NB4 (cell line): ENCODE data around the gene SYT3.

Experiments
- DNase-seq: peaks from one replicate; pipeline ENCODE4 v3.0.0; 2010; ENCODE audit warnings: low read depth
- H3K4me3 ChIP-seq: one replicate; pipeline ENCODE4 v1.5.1; 2011; ENCODE audit warnings: mild to moderate bottlenecking, low read depth, low read length, moderate library complexity
- MYC ChIP-seq: IDR thresholded peaks from 2 replicates; pipeline ENCODE4 v1.6.1; 2011; ENCODE audit warnings: low read depth, low read length
- POLR2A ChIP-seq: IDR thresholded peaks from 2 replicates; pipeline ENCODE4 v1.6.1; 2011; ENCODE audit warnings: mild to moderate bottlenecking; ENCODE audit not compliant: insufficient read length; ENCODE audit errors: extremely low read depth
- TF ChIP-seq, protein P1 (sequence below): IDR thresholded peaks from 2 replicates; pipeline ENCODE4 v1.6.1; 2011; ENCODE audit warnings: low read depth, low read length
- TF ChIP-seq, protein P2 (sequence below): IDR thresholded peaks from one replicate; pipeline ENCODE4 v1.5.1; 2012; ENCODE audit warnings: low read depth, low read length

The SYT3 gene

DNA sequence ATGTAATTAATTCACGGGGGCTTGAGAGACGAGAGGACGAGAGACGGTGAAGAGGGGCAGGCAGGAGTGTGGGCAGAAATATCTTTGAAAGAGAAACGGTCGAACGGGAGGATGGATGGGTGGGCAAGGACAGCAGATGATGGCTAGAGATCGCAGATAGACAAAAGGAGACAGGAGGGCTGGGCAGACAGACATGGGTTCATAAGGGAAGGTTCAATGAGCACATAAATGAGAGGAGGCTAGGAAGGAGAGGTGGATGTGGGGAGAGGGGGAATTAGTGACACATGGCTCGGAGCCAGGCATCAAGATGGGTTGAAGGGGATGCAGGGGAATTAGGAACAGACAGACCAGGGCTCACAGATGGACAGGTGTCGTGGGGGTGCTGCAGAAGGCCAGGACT, 1.1 kb downstream of the SYT3 start:
- no peak overlapping the region for H3K4me3 ChIP-seq
- DNase-seq, result no peak
- TF ChIP-seq POLR2A, result no peak
- TF ChIP-seq, protein P1, sequence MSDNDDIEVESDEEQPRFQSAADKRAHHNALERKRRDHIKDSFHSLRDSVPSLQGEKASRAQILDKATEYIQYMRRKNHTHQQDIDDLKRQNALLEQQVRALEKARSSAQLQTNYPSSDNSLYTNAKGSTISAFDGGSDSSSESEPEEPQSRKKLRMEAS, result no peak
- TF ChIP-seq MYC, result no peak
- TF ChIP-seq, protein P2, sequence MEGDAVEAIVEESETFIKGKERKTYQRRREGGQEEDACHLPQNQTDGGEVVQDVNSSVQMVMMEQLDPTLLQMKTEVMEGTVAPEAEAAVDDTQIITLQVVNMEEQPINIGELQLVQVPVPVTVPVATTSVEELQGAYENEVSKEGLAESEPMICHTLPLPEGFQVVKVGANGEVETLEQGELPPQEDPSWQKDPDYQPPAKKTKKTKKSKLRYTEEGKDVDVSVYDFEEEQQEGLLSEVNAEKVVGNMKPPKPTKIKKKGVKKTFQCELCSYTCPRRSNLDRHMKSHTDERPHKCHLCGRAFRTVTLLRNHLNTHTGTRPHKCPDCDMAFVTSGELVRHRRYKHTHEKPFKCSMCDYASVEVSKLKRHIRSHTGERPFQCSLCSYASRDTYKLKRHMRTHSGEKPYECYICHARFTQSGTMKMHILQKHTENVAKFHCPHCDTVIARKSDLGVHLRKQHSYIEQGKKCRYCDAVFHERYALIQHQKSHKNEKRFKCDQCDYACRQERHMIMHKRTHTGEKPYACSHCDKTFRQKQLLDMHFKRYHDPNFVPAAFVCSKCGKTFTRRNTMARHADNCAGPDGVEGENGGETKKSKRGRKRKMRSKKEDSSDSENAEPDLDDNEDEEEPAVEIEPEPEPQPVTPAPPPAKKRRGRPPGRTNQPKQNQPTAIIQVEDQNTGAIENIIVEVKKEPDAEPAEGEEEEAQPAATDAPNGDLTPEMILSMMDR, result no peak

DNA sequence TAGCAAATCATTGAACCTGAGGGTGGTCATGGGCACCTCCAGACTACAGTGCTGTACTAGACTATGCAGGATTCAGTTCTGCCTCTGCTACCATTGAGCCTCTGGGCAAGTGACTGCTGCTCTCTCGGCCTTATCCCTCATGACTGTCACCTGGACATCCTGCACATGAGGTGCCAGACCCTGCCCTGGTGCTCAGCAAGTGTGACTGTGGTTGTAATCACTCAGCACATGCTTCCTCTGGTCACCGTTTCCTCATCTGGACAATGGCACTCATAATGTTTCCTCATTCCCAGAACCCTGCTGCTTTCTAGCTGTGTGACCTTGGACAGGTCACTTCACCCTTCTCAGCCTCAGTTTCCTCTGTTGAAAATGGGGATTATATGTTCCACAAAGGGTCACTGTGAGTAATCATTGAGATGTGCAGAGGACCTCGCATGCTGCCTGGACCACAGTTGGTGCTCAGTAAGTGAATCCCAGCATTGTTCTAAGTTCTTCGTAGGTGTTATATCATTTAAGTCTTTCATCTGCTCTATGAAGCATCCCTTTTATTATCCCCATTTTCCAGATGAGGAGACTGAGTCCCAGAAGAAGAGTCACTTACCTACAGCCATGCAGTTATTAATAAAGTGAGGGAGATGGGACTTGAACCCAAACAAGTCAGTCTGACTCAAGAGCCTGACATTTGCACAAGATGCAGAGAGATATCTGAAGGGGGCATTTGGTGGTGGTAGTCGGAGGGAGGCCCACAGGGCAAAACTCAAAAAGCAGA, 3.2 kb downstream of the SYT3 start:
- H3K4me3 ChIP-seq, result no peak overlapping the region
- no peak for DNase-seq
- TF ChIP-seq, protein P1, result no peak
- TF ChIP-seq MYC, result no peak
- TF ChIP-seq POLR2A, result no peak
- TF ChIP-seq, protein P2, result no peak

DNA sequence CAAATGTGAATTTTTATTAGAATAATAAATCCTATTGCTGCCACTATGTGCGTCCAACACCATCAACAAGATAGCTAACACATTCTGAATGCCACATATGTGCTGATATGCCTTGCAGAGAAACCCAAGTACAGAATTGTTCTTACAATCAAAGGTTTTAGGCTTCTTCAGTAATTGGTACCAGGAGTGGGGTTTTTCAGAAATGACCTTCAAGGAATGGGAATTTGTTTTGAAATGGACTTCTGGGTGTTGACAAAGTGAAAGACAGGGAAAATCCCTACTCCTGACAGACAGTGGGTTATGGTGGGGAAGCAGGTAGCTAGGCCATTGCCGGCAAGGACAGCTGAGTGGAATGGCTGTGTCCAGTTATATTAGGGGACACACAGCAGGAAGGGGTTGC, 5.7 kb downstream of the SYT3 start:
- TF ChIP-seq, protein P2, result no peak
- TF ChIP-seq MYC, result no peak
- TF ChIP-seq, protein P1, result no peak
- TF ChIP-seq POLR2A, result no peak
- no peak overlapping the region for H3K4me3 ChIP-seq
- no peak for DNase-seq

DNA sequence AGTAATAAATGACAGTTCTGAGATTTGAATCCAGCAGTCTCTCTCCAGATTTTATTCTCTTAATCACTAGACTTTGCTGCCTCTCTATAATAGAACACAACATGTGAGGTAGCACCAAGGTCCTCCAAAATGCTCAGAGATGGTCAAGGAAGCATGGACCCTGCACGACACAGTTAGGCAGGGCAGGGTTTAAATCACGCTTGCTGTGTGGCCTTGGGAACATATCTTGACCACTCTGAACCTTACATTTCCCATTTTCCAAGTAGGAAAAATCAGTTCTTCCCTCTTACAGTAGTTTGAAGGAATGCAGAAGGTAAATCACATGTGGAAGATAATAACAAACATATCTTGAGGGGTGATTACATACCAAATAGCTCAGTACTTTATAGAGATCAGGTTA, 6.3 kb downstream of the SYT3 start:
- TF ChIP-seq, protein P2, result no peak
- no peak for TF ChIP-seq MYC
- TF ChIP-seq, protein P1, result no peak
- no peak for TF ChIP-seq POLR2A
- no peak overlapping the region for H3K4me3 ChIP-seq
- no peak for DNase-seq

DNA sequence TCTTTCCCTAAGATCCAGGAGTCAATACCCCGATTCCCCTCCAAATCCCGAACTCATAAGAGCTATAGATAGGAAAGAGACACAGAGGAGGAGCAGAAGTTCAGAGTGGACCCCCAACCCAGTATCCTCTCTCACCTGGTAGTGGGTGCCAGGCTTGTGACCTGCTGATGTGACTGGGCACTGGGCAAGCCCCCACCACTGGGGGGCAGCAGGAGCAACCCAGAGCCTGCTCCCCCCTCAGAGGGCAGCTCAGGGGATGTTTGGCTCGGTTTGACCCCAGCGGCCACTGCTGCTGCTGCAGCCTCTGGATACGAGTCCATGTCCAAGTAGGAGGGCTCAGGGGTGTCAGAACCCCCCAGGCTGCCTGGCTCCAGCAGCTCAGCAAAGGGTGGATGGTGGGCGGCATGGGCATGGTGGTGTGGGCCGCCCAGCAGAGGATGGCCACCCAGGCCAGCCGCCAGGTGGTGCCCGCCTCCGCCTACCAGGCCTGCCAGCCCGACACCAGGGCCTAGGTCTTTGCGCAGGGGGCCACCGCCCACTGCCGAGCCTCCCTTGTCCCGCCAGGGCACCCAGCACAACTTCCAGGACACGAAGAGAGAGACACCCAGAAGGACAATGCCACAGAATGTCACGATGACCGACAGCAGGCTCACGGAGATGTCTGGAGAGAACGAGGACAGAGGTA, 7.4 kb downstream of the SYT3 start:
- TF ChIP-seq, protein P2, result peak; percentile 36
- TF ChIP-seq, protein P1, result no peak
- no peak for DNase-seq
- no peak overlapping the region for H3K4me3 ChIP-seq
